ENCODE measurements around the gene CNTN1. TPM values are rescaled to one million over a fixed set of nuclear protein-coding genes. Genes with fewer than 3 reads are reported as not detected.

CNTN1 gene
- total RNA-seq, 4 donors from 2014 or later, result 7.5 to 34.2 (median 19.4) TPM

DNA sequence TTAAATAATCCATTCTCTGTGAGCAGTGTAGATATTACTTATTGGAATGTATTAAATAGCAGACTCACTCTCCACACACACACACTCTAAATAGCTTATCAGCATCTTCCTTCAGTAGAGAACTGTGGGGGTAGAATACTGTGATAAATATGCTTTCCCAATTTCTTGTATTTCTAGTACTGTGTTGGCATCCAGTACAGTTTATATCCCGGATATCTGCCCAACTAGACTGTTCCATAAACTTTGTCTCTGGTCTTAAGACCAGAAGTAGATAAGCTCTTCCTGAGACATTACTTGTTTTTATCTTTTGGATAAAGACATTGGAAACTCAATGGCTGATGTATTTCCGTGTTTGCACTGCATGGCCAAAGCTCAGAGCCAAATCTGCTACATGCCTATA, 359.7 kb downstream of the CNTN1 start:
- intact Hi-C loops (cut with DNase I; ENCODE audit: low total_unique reads), result no loop called here

DNA sequence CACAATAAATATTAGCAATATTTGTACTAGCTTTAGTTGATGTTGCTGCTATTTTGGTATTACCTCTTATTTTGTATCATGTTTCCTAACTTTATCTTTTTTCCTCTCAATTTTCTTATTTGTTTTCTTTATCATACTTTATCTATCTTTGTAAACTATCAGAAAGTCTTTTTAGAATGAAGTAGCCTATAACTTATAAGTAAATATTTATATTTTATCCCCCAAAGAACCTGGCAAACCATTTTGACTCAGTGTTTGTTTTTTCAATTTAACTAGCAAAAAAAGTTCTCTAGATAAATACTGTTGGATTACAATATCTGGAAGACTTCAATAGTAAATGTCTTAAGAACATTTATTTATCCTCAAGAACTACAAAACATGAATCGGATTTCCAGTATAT, 360.2 kb downstream of the CNTN1 start:
- 83 to 88% methylated on average over 1 of the region's 1 CpG for WGBS, 2 donors
- intact Hi-C loops (cut with DNase I; ENCODE audit: low total_unique reads), result no loop called here
- TF ChIP-seq POLR2A (IDR thresholded peaks at IDR 0.05), result no peak
- TF ChIP-seq, protein P1, sequence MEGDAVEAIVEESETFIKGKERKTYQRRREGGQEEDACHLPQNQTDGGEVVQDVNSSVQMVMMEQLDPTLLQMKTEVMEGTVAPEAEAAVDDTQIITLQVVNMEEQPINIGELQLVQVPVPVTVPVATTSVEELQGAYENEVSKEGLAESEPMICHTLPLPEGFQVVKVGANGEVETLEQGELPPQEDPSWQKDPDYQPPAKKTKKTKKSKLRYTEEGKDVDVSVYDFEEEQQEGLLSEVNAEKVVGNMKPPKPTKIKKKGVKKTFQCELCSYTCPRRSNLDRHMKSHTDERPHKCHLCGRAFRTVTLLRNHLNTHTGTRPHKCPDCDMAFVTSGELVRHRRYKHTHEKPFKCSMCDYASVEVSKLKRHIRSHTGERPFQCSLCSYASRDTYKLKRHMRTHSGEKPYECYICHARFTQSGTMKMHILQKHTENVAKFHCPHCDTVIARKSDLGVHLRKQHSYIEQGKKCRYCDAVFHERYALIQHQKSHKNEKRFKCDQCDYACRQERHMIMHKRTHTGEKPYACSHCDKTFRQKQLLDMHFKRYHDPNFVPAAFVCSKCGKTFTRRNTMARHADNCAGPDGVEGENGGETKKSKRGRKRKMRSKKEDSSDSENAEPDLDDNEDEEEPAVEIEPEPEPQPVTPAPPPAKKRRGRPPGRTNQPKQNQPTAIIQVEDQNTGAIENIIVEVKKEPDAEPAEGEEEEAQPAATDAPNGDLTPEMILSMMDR (IDR thresholded peaks at IDR 0.05), result no peak
- no peak for DNase-seq (ENCODE audit: low spot score in 2 of 2)
- no peak overlapping the region for H3K4me3 ChIP-seq (ENCODE audit: low read depth, poor library complexity, severe bottlenecking)

More for the DNA sequence above, 359.7 kb downstream of the CNTN1 start:
- WGBS, 2 donors, result 77 to 79% methylated on average over 2 of the region's 2 CpGs
- no peak overlapping the region for H3K4me3 ChIP-seq (ENCODE audit: low read depth, poor library complexity, severe bottlenecking)
- no peak for DNase-seq (ENCODE audit: low spot score in 2 of 2)
- TF ChIP-seq, protein P1 (IDR thresholded peaks at IDR 0.05), result no peak
- TF ChIP-seq POLR2A (IDR thresholded peaks at IDR 0.05), result no peak

DNA sequence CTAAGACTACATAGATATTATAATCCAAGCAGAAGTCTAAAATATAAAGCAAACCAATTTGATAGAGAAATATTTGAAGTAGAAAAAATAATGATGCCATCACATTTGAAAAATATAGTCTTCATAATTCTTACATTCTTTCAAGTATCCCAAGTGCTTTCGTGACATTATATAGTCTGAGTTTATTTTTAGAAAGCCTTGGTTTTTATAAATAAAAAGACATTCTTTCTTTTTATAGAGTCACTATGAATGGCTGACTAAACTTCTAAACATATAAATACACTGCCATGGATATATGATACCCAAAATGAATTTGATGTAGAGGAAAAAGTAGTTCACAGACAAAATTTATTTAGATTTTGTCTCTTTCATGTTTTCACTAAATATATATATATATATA, 360.8 kb downstream of the CNTN1 start:
- DNase-seq (ENCODE audit: low spot score in 2 of 2), result no peak
- TF ChIP-seq POLR2A (IDR thresholded peaks at IDR 0.05), result no peak
- TF ChIP-seq, protein P1 (IDR thresholded peaks at IDR 0.05), result no peak
- WGBS, 2 donors, result 78 to 83% methylated on average over 1 of the region's 1 CpG
- intact Hi-C loops (cut with DNase I; ENCODE audit: low total_unique reads), result no loop called here
- no peak overlapping the region for H3K4me3 ChIP-seq (ENCODE audit: low read depth, poor library complexity, severe bottlenecking)

GRCh38 chr12:41055875-41056577, 363.8 kb downstream of the CNTN1 start:
- WGBS, 2 donors, result 71 to 77% methylated on average over 3 of the region's 3 CpGs
- TF ChIP-seq, protein P1 (IDR thresholded peaks at IDR 0.05), result no peak
- no peak for TF ChIP-seq POLR2A (IDR thresholded peaks at IDR 0.05)
- DNase-seq (ENCODE audit: low spot score in 2 of 2), result no peak
- intact Hi-C loops (cut with DNase I; ENCODE audit: low total_unique reads), result no loop called here
- no peak overlapping the region for H3K4me3 ChIP-seq (ENCODE audit: low read depth, poor library complexity, severe bottlenecking)

DNA sequence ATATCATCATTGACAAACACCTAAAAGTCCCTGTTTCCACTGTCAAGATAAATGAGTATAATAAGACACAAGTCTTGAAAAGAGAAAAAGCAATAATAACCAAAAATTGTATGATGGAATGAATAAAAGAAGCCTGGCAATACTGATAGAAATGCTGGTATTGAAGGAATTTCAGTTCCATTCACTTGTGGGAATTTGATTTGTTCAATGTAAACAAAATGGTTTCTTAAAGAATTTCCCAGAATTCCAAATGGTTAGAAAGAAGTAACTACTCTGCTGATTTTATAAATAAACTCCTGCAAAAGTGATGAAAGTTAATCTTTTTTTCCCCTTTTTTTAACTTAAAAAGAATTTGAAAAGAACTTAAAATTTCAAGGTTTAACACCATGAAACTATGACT, 366.0 kb downstream of the CNTN1 start:
- no peak overlapping the region for H3K4me3 ChIP-seq (ENCODE audit: low read depth, poor library complexity, severe bottlenecking)
- intact Hi-C loops (cut with DNase I; ENCODE audit: low total_unique reads), result no loop called here
- no peak for TF ChIP-seq POLR2A (IDR thresholded peaks at IDR 0.05)
- TF ChIP-seq, protein P1 (IDR thresholded peaks at IDR 0.05), result no peak
- DNase-seq (ENCODE audit: low spot score in 2 of 2), result no peak

GRCh38 chr12:41061192-41061591, 369.0 kb downstream of the CNTN1 start:
- H3K4me3 ChIP-seq (ENCODE audit: low read depth, poor library complexity, severe bottlenecking), result no peak overlapping the region
- TF ChIP-seq POLR2A (IDR thresholded peaks at IDR 0.05), result no peak
- TF ChIP-seq, protein P1 (IDR thresholded peaks at IDR 0.05), result no peak
- WGBS, 2 donors, result 54 to 57% methylated on average over 2 of the region's 2 CpGs
- intact Hi-C loops (cut with DNase I; ENCODE audit: low total_unique reads), result no loop called here
- DNase-seq (ENCODE audit: low spot score in 2 of 2), result no peak

All from lower leg skin (tissue), 4 donors.